AG09309 (cell line): Measurements from ENCODE around the gene XAF1.

Experiments used
- DNase-seq: peaks from one replicate; pipeline ENCODE4 v3.0.0-alpha.2; 2010; ENCODE audit warnings: low read depth
- H3K4me3 ChIP-seq: 2 replicates; pipeline ENCODE4 v1.5.1; 2011; ENCODE audit warnings: mild to moderate bottlenecking, low read depth, low read length, moderate library complexity; ENCODE audit not compliant: control insufficient read depth
- CTCF ChIP-seq: IDR thresholded peaks from 2 replicates; pipeline ENCODE4 v1.5.1; 2011; ENCODE audit warnings: mild to moderate bottlenecking, low read depth, low read length, inconsistent platforms; ENCODE audit not compliant: insufficient read depth, control insufficient read depth; ENCODE audit errors: missing control alignments

The XAF1 gene

GRCh38 chr17:6752068-6752909, 3.6 kb upstream of the XAF1 start:
- TF ChIP-seq CTCF = no peak
- DNase-seq = peak; percentile 99
- H3K4me3 ChIP-seq = no peak overlapping the region

- H3K4me3 ChIP-seq = no peak overlapping the region
- DNase-seq = peak; percentile 51
- no peak for TF ChIP-seq CTCF
Measured at GRCh38 chr17:6753006-6753445, 2.8 kb upstream of the XAF1 start.

- no peak for TF ChIP-seq CTCF
- DNase-seq = no peak
- H3K4me3 ChIP-seq = no peak overlapping the region
Measured at GRCh38 chr17:6753546-6753945, 2.3 kb upstream of the XAF1 start.

GRCh38 chr17:6755281-6755680, 565 bp upstream of the XAF1 start:
- no peak for TF ChIP-seq CTCF
- DNase-seq = peak; percentile 18
- peak overlapping the region; percentile 58 for H3K4me3 ChIP-seq

GRCh38 chr17:6756425-6757031, 682 bp downstream of the XAF1 start:
- H3K4me3 ChIP-seq = peak overlapping the region; percentile 58
- no peak for DNase-seq

GRCh38 chr17:6757747-6758146, 1.9 kb downstream of the XAF1 start:
- no peak overlapping the region for H3K4me3 ChIP-seq
- no peak for DNase-seq
- no peak for TF ChIP-seq CTCF

More at GRCh38 chr17:6756425-6757031, 682 bp downstream of the XAF1 start:
- TF ChIP-seq CTCF = no peak
